ENCODE data around the gene MRAP.

The MRAP gene

GRCh38 chr21:32321480-32321879 lies 22.8 kb downstream of the MRAP start:
- CTCF ChIA-PET = no interaction called here

GRCh38 chr21:32322103-32322502 lies 23.4 kb downstream of the MRAP start:
- TF ChIP-seq ZBTB17 (tag by site-specific recombination; IDR thresholded peaks at IDR 0.05) (no peak), EGR2 (tag by site-specific recombination; IDR thresholded peaks at IDR 0.05; ENCODE audit: low read depth) (no peak), PRDM4 (tag by site-specific recombination; IDR thresholded peaks at IDR 0.05) (no peak), SP3 (tag by site-specific recombination; IDR thresholded peaks at IDR 0.05) (no peak), ZBTB11 (tag by site-specific recombination; conservative IDR thresholded peaks at IDR 0.05; ENCODE audit: low read depth) (no peak), GLI2 (tag by site-specific recombination; IDR thresholded peaks at IDR 0.05; ENCODE audit: borderline replicate concordance, low read depth) (no peak), ZNF223 (tag by site-specific recombination; IDR thresholded peaks at IDR 0.05) (no peak), ZFP69B (tag by site-specific recombination; IDR thresholded peaks at IDR 0.05) (no peak), ZSCAN18 (tag by site-specific recombination; IDR thresholded peaks at IDR 0.05) (no peak), ZBTB10 (tag by site-specific recombination; IDR thresholded peaks at IDR 0.05) (no peak)

More at GRCh38 chr21:32321480-32321879, 22.8 kb downstream of the MRAP start:
- POLR2A ChIA-PET = no interaction called here
- Histone ChIP-seq H3K36me3 (ENCODE audit: control insufficient read depth in 2 of 2, insufficient read depth in 1 of 2, low read length in 2 of 2) (peaks cover 19 to 99% of the 10 kb centered on the region in 2 experiments), H3K4me3 (ENCODE audit: low read depth, low read length) (no peak overlapping the region), H3K9me3 (ENCODE audit: control insufficient read depth, insufficient read depth, low read depth, low read length) (no peaks in the 10 kb centered on the region), H3K4me1 (ENCODE audit: control insufficient read depth, insufficient read depth, low read length) (no peaks in the 10 kb centered on the region), H3K27ac (ENCODE audit: extremely low read depth, low read depth, low read length) (no peak overlapping the region)
- TF ChIP-seq ZIC2 (tag by site-specific recombination; IDR thresholded peaks at IDR 0.05) (peak; percentile 34), ZNF600 (tag by site-specific recombination; IDR thresholded peaks at IDR 0.05) (0 out of 2 replicates have a peak, but pooled peaks have one; percentile 19), ZNF560 (tag by site-specific recombination; IDR thresholded peaks at IDR 0.05; ENCODE audit: borderline replicate concordance) (no peak)

More at GRCh38 chr21:32322103-32322502, 23.4 kb downstream of the MRAP start:
- H3K27ac ChIP-seq (ENCODE audit: extremely low read depth, low read depth, low read length) = no peak overlapping the region
- H3K36me3 ChIP-seq (ENCODE audit: control insufficient read depth in 2 of 2, insufficient read depth in 1 of 2, low read length in 2 of 2) = peaks cover 19 to 96% of the 10 kb centered on the region in 2 experiments
- ChIA-PET CTCF (interaction anchor here (0.5 kb wide), 1 partner anchor 67 kb away, joined by 4 read pairs; no protein-coding TSS in a partner anchor), POLR2A (no interaction called here)
- H3K4me1 ChIP-seq (ENCODE audit: control insufficient read depth, insufficient read depth, low read length) = no peaks in the 10 kb centered on the region
- H3K9me3 ChIP-seq (ENCODE audit: control insufficient read depth, insufficient read depth, low read depth, low read length) = no peaks in the 10 kb centered on the region
- no peak overlapping the region for H3K4me3 ChIP-seq (ENCODE audit: low read depth, low read length)

Data from HEK293 (cell line).